Measurements from ENCODE around the gene SCUBE1. TPM values are rescaled to one million over a fixed set of nuclear protein-coding genes. Genes with fewer than 3 reads are reported as not detected.

Gene SCUBE1
- total and polyA plus RNA-seq, 2 experiments from 2014 or later = not detected

DNA sequence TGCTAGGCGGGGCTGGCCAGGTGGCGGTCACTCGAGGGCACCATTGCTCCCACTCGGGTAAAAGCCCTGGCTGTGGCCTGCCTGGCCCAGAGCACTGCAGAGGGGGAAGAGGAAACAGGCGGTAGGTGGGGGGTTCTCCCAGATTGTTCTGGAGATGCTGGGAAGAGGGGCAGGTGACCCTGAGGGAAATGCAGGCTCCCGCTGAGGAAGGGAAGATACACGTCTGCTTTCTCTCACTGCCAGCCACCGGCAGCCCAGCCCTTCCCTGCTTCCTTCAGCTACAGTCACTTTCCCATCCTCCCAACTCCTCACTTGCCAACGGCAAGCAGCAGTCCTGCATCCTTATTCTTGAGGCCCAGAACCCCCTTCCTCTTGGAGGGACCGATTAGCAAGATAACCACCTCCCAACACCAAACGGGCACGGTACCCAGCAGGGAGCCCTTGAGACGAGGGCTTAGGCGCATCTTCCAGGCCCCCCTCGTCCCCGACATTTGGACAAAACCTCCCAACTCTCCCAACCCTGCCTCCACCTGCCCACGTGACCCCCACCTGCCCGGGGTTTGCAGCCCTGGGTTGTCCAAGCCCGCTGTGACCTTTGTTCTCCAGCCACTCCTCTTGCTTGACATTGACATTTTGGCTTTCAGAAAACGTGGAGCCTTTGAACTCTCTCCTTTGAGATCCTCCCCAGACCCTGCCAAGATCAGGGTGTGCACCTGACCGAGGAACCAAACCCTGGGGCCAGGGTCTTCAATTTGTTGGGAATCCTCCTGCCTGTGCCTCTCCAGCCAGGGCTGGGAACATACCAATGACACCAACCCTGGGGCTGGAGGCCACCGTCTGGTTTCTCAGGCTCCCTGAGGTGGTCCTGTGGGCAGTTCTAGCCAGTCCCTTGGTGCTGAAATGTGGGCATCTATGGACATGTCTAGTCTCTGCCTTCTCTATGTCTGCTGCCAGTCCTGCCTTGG lies 107.4 kb downstream of the SCUBE1 start:
- Histone ChIP-seq H3K9ac (no peak overlapping the region), H3K4me2 (ENCODE audit: unreplicated experiment) (no peak overlapping the region), H3F3A (ENCODE audit: insufficient read depth) (no peaks in the 10 kb centered on the region), H4K20me1 (ENCODE audit: insufficient read depth) (no peaks in the 10 kb centered on the region), H3K4me3 (no peak overlapping the region), H3K79me2 (ENCODE audit: insufficient read depth) (no peaks in the 10 kb centered on the region), H3K9me3 (ENCODE audit: low read depth) (no peaks in the 10 kb centered on the region), H3K27ac (no peak overlapping the region), H3K4me1 (ENCODE audit: insufficient read depth) (no peaks in the 10 kb centered on the region), H2AFZ (no peak overlapping the region), H3K27me3 (replicated peaks; ENCODE audit: insufficient read depth) (peaks cover 20% of the 10 kb centered on the region), H3K36me3 (ENCODE audit: low read depth) (no peaks in the 10 kb centered on the region), H3K9me2 (ENCODE audit: insufficient read depth) (no peaks in the 10 kb centered on the region)
- in situ Hi-C loops (cut with MboI) = no loop called here
- DNase-seq = no peak
- no peak for TF ChIP-seq EZH2phosphoT487 (IDR thresholded peaks at IDR 0.05; ENCODE audit: insufficient read depth, low read depth)
- no peak for TF ChIP-seq EZH2 (IDR thresholded peaks at IDR 0.05; ENCODE audit: insufficient read depth, poor library complexity, severe bottlenecking)
- 43 to 57% methylated on average over 16 to 22 of the region's 22 CpGs for WGBS, 2 experiments (ENCODE audit: low coverage in 1 of 2, low lambda C conversion rate in 2 of 2, missing lambda C conversion rate in 2 of 2)

DNA sequence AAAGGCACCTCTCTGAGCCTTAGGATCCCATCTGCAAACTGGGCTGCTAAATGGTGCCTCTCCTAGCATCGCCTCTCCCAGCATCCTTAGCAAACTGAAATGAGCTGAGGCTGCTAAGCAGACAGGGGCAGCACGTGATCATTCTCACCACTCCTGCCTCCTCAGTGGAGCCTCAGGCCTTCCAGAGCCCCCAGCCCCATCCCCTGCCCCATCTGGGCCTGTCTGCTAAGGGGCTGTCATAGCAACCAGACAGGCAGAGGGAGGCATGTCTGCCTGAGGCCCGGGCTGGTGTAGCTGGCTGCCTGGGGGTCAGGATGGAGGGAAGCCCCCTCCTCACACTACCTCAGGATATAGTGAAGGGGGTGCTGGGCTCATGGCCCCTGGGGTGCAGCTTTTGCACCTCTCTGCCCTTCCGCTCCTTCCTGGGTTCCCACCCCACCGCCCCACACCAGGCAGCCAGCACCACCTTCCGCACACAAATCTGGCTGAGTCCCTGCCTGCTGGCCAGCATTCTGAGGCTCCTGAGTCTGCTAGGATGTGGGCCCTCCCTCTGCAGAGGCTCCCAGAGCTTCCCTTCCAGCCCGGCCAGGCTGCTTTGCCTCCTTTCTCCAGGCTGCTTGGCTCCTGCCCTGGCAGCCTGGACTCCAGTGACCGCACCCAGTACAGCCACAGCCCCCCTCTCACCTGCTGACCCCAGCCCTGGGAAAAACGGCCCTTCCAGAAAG lies 108.7 kb downstream of the SCUBE1 start:
- 43 to 55% methylated on average over 9 of the region's 9 CpGs for WGBS, 2 experiments (ENCODE audit: low coverage in 1 of 2, low lambda C conversion rate in 2 of 2, missing lambda C conversion rate in 2 of 2)
- Histone ChIP-seq H3K4me1 (ENCODE audit: insufficient read depth) (no peaks in the 10 kb centered on the region), H3F3A (ENCODE audit: insufficient read depth) (no peaks in the 10 kb centered on the region), H3K36me3 (ENCODE audit: low read depth) (no peaks in the 10 kb centered on the region), H3K4me2 (ENCODE audit: unreplicated experiment) (no peak overlapping the region), H3K27ac (no peak overlapping the region), H3K4me3 (no peak overlapping the region), H4K20me1 (ENCODE audit: insufficient read depth) (no peaks in the 10 kb centered on the region), H3K9ac (no peak overlapping the region), H2AFZ (no peak overlapping the region), H3K9me3 (ENCODE audit: low read depth) (no peaks in the 10 kb centered on the region), H3K79me2 (ENCODE audit: insufficient read depth) (no peaks in the 10 kb centered on the region), H3K27me3 (replicated peaks; ENCODE audit: insufficient read depth) (peaks cover 16% of the 10 kb centered on the region), H3K9me2 (ENCODE audit: insufficient read depth) (no peaks in the 10 kb centered on the region)
- TF ChIP-seq EZH2 (IDR thresholded peaks at IDR 0.05; ENCODE audit: insufficient read depth, poor library complexity, severe bottlenecking) (no peak), EZH2phosphoT487 (IDR thresholded peaks at IDR 0.05; ENCODE audit: insufficient read depth, low read depth) (no peak)
- no peak for DNase-seq
- in situ Hi-C loops (cut with MboI) = no loop called here

DNA sequence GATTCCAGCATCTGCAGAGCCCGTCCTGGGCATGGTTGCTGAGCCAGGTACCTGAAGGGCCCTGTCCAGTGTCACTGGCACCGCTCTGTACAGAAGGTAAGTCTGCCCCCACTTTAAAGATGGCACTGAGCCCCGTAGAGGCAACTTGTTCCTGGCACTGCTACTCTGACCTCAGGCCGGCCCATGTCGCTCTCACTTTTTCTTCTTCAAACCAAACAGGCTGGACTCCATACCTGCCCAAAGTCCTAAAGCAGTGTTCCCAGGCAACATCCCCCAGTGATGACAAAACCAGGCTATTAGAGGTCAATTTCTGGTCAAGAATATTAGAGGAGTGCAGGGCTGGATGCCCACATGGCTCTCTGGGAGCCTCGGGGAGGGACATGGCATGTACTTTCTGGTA lies 109.6 kb downstream of the SCUBE1 start:
- no peaks in the 10 kb centered on the region for H4K20me1 ChIP-seq (ENCODE audit: insufficient read depth)
- no peaks in the 10 kb centered on the region for H3K4me1 ChIP-seq (ENCODE audit: insufficient read depth)
- H3K36me3 ChIP-seq (ENCODE audit: low read depth) = no peaks in the 10 kb centered on the region
- H2AFZ ChIP-seq = no peak overlapping the region
- no peaks in the 10 kb centered on the region for H3F3A ChIP-seq (ENCODE audit: insufficient read depth)
- in situ Hi-C loops (cut with MboI) = no loop called here
- no peak overlapping the region for H3K27ac ChIP-seq
- H3K4me3 ChIP-seq = no peak overlapping the region
- H3K4me2 ChIP-seq (ENCODE audit: unreplicated experiment) = no peak overlapping the region
- H3K9me2 ChIP-seq (ENCODE audit: insufficient read depth) = no peaks in the 10 kb centered on the region
- TF ChIP-seq EZH2 (IDR thresholded peaks at IDR 0.05; ENCODE audit: insufficient read depth, poor library complexity, severe bottlenecking) (no peak), EZH2phosphoT487 (IDR thresholded peaks at IDR 0.05; ENCODE audit: insufficient read depth, low read depth) (no peak)
- no peak overlapping the region for H3K9ac ChIP-seq
- 53 to 59% methylated on average over 6 of the region's 6 CpGs for WGBS, 2 experiments (ENCODE audit: low coverage in 1 of 2, low lambda C conversion rate in 2 of 2, missing lambda C conversion rate in 2 of 2)
- peaks cover 9% of the 10 kb centered on the region for H3K27me3 ChIP-seq (replicated peaks; ENCODE audit: insufficient read depth)
- no peak for DNase-seq
- H3K79me2 ChIP-seq (ENCODE audit: insufficient read depth) = no peaks in the 10 kb centered on the region
- no peaks in the 10 kb centered on the region for H3K9me3 ChIP-seq (ENCODE audit: low read depth)

DNA sequence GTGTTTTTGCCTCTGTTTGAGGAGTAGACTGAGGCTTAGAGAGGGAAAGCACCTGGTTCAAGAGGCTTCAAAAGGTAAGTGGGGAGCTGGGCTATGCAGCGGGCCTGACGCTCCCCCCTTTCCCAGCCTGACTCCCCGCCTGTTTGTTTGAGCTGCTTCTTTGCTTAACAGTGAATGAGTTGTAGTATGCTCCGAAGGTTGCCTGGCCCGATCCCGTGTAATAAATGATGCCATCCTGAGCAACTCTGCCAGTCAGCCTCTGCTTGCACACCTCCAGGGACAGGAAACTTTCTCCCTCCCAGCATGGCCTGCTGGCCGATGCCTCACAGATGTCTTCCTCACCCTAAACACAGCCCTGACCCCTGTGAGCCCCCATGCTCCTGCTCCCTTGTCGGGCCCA lies 110.7 kb downstream of the SCUBE1 start:
- Histone ChIP-seq H3K4me1 (ENCODE audit: insufficient read depth) (no peaks in the 10 kb centered on the region), H3K36me3 (ENCODE audit: low read depth) (no peaks in the 10 kb centered on the region), H2AFZ (no peak overlapping the region), H3K79me2 (ENCODE audit: insufficient read depth) (no peaks in the 10 kb centered on the region), H4K20me1 (ENCODE audit: insufficient read depth) (no peaks in the 10 kb centered on the region), H3K4me2 (ENCODE audit: unreplicated experiment) (no peak overlapping the region), H3F3A (ENCODE audit: insufficient read depth) (no peaks in the 10 kb centered on the region), H3K4me3 (no peak overlapping the region), H3K27ac (no peak overlapping the region), H3K9me3 (ENCODE audit: low read depth) (no peaks in the 10 kb centered on the region), H3K27me3 (replicated peaks; ENCODE audit: insufficient read depth) (peaks cover 14% of the 10 kb centered on the region), H3K9me2 (ENCODE audit: insufficient read depth) (no peaks in the 10 kb centered on the region), H3K9ac (no peak overlapping the region)
- no peak for DNase-seq
- TF ChIP-seq EZH2phosphoT487 (IDR thresholded peaks at IDR 0.05; ENCODE audit: insufficient read depth, low read depth) = no peak
- TF ChIP-seq EZH2 (IDR thresholded peaks at IDR 0.05; ENCODE audit: insufficient read depth, poor library complexity, severe bottlenecking) = no peak
- in situ Hi-C loops (cut with MboI) = no loop called here
- WGBS, 2 experiments (ENCODE audit: low coverage in 1 of 2, low lambda C conversion rate in 2 of 2, missing lambda C conversion rate in 2 of 2) = 61 to 70% methylated on average over 8 of the region's 8 CpGs

Data from GM23248 (cell line).